Activated CD4-positive, alpha-beta memory T cell treated with anti-CD3 and anti-CD28 coated beads for 36 hours (primary cell): ENCODE results near the gene NYNRIN. TPM values are rescaled to one million over a fixed set of nuclear protein-coding genes. Genes with fewer than 3 reads are reported as not detected.

Source experiments
- CTCF ChIA-PET: fragments of 350-600 bp; sonication (Branson Sonifier 250); formaldehyde crosslinking; loops from one replicate; lab custom pipeline; 2021; ENCODE audit warnings: antibody characterized with exemption, inconsistent platforms; lab: Charles Lee
- POLR2A ChIA-PET: fragments of 350-600 bp; sonication (Branson Sonifier 250); formaldehyde crosslinking; loops from one replicate; lab custom pipeline; 2021; ENCODE audit warnings: antibody characterized with exemption; lab: Charles Lee
- DNase-seq: peaks from one replicate; pipeline ENCODE4 v3.0.0-alpha.2; 2020
- H3K27ac Mint-ChIP-seq: one replicate; pipeline ENCODE4 v1.8.0; 2021; ENCODE audit warnings: mixed read lengths
- H3K27me3 Mint-ChIP-seq: one replicate; pipeline ENCODE4 v1.8.0; 2021; ENCODE audit warnings: mixed read lengths
- H3K36me3 Mint-ChIP-seq: one replicate; pipeline ENCODE4 v1.8.0; 2021; ENCODE audit warnings: mixed read lengths
- H3K4me1 Mint-ChIP-seq: one replicate; pipeline ENCODE4 v1.8.0; 2021; ENCODE audit warnings: low read depth, mixed read lengths
- H3K4me3 Mint-ChIP-seq: one replicate; pipeline ENCODE4 v1.8.0; 2021; ENCODE audit warnings: mild to moderate bottlenecking, mixed read lengths
- H3K9me3 Mint-ChIP-seq: one replicate; pipeline ENCODE4 v1.8.0; 2021; ENCODE audit warnings: mixed read lengths
- intact Hi-C: fragments of 100-400 bp; cut with micrococcal nuclease; formaldehyde crosslinking; loops from one replicate; pipeline ENCODE4 v1.15.1; 2023
- total RNA-seq, 2 experiments: library from RNA; stranded (reverse); gene quantifications; one replicate each; pipeline ENCODE4 v1.2.3, GENCODE V29; 2021

The NYNRIN gene
- total RNA-seq, 2 experiments from 2014 or later = 0.02 to 0.22 TPM

DNA sequence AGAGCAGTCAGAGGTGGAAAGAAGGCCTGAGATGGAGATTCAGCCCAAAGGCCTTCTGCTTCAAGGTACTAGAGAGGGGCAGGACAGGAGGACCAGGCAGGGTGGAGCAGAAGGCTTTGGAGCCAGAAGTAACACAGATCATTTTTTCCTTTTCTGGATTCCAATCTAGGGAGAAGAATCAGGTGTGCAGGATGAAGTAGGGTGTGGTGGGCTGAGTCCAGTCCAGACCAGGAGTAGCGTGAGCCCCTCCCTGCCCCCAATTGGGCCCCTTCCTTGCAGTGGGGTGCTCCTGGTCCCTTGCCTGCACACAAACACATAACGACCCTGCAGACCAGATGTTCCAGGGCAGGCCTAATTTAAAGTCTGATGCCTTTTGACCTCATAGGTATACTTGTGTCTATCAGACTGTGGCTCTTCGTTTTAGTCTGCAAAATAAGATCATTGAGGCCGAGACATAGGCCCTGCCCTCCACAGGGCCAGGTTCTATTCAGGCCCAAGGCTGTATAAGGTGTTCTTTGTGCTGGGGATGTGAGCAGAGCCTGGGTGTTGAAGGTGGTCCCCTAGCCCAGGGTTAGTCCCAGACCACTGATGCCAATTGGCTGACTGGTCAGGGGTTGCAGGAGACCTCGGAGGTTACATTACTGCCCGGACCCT, 1.0 kb upstream of the NYNRIN start:
- Mint-ChIP-seq H3K4me1 (peaks cover 7% of the 10 kb centered on the region), H3K36me3 (no peaks in the 10 kb centered on the region), H3K9me3 (no peaks in the 10 kb centered on the region), H3K4me3 (no peak overlapping the region), H3K27ac (no peak overlapping the region), H3K27me3 (peaks cover 4% of the 10 kb centered on the region)
- DNase-seq = no peak
- ChIA-PET POLR2A (interaction anchor here (1.0 kb wide), 1 partner anchor 42 kb away, joined by 3 read pairs; no protein-coding TSS in a partner anchor), CTCF (no interaction called here)
- intact Hi-C loops = no loop called here

GRCh38 chr14:24398293-24398652, 530 bp upstream of the NYNRIN start:
- no peak overlapping the region for H3K4me3 Mint-ChIP-seq
- no peaks in the 10 kb centered on the region for H3K36me3 Mint-ChIP-seq
- ChIA-PET POLR2A (interaction anchor here (1.2 kb wide), 1 partner anchor 32 kb away, joined by 4 read pairs; the partner anchor contains the start of gene KHNYN), CTCF (interaction anchor here (0.9 to 1.1 kb wide), 2 partner anchors 33 to 65 kb away, joined by 3 read pairs; no protein-coding TSS in a partner anchor)
- peaks cover 7% of the 10 kb centered on the region for H3K4me1 Mint-ChIP-seq
- H3K27me3 Mint-ChIP-seq = peaks cover 9% of the 10 kb centered on the region
- H3K27ac Mint-ChIP-seq = no peak overlapping the region
- intact Hi-C loops = no loop called here
- no peak for DNase-seq
- H3K9me3 Mint-ChIP-seq = no peaks in the 10 kb centered on the region

DNA sequence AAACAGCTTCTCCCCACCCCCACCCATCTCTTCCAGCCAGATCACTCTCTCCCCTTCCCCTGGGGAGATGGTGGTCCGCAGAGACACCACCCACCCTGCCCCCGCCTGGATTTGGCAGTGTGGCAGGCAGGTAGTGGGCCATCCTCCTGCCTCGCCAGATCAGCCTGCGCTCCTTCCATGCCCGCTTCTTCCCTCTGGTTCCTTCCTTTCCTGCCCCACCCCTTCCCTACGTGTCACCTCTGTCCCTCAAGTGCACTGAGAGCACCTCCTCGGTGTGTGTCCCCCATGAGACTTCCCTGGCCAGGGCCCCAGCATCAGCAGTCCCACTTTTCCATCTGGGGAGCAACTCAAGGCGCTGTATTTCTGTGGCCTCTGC, 632 bp downstream of the NYNRIN start:
- Mint-ChIP-seq H3K4me3 (no peak overlapping the region), H3K27ac (no peak overlapping the region), H3K36me3 (no peaks in the 10 kb centered on the region), H3K4me1 (peaks cover 7% of the 10 kb centered on the region), H3K27me3 (peaks cover 12% of the 10 kb centered on the region), H3K9me3 (no peaks in the 10 kb centered on the region)
- no peak for DNase-seq
- ChIA-PET POLR2A (interaction anchor here (1.2 kb wide), 1 partner anchor 31 kb away, joined by 4 read pairs; the partner anchor contains the start of gene KHNYN), CTCF (interaction anchor here (1.1 kb wide), 1 partner anchor 66 kb away, joined by 3 read pairs; no protein-coding TSS in a partner anchor)
- intact Hi-C loops = no loop called here

GRCh38 chr14:24399999-24400718, 1.4 kb downstream of the NYNRIN start:
- ChIA-PET CTCF (interaction anchor here (1.0 to 1.2 kb wide), 2 partner anchors 25 to 67 kb away, joined by 3 to 6 read pairs; no protein-coding TSS in a partner anchor), POLR2A (no interaction called here)
- H3K4me1 Mint-ChIP-seq = peaks cover 7% of the 10 kb centered on the region
- intact Hi-C loops = no loop called here
- no peak for DNase-seq
- no peak overlapping the region for H3K27ac Mint-ChIP-seq
- H3K4me3 Mint-ChIP-seq = no peak overlapping the region
- H3K9me3 Mint-ChIP-seq = no peaks in the 10 kb centered on the region
- H3K36me3 Mint-ChIP-seq = no peaks in the 10 kb centered on the region
- H3K27me3 Mint-ChIP-seq = peaks cover 12% of the 10 kb centered on the region

GRCh38 chr14:24401810-24402702, 3.3 kb downstream of the NYNRIN start:
- POLR2A ChIA-PET = no interaction called here
- Mint-ChIP-seq H3K4me3 (no peak overlapping the region), H3K27me3 (peaks cover 14% of the 10 kb centered on the region), H3K9me3 (no peaks in the 10 kb centered on the region), H3K4me1 (peaks cover 7% of the 10 kb centered on the region), H3K27ac (no peak overlapping the region), H3K36me3 (no peaks in the 10 kb centered on the region)
- CTCF ChIA-PET = interaction anchor here (1.4 to 1.5 kb wide), 3 partner anchors 29 to 69 kb away, joined by 4 to 6 read pairs (median 4); no protein-coding TSS in a partner anchor
- no peak for DNase-seq
- intact Hi-C loops = no loop called here

GRCh38 chr14:24403294-24403998, 4.6 kb downstream of the NYNRIN start:
- intact Hi-C loops = no loop called here
- Mint-ChIP-seq H3K4me3 (no peak overlapping the region), H3K27me3 (peaks cover 14% of the 10 kb centered on the region), H3K36me3 (no peaks in the 10 kb centered on the region), H3K4me1 (peaks cover 7% of the 10 kb centered on the region), H3K27ac (no peak overlapping the region), H3K9me3 (no peaks in the 10 kb centered on the region)
- POLR2A ChIA-PET = no interaction called here
- no peak for DNase-seq
- CTCF ChIA-PET = interaction anchor here (1.1 to 1.7 kb wide), 4 partner anchors 28 to 70 kb away, joined by 3 to 6 read pairs (median 4); no protein-coding TSS in a partner anchor

- no peak for DNase-seq
- CTCF ChIA-PET = interaction anchor here (1.1 to 3.0 kb wide), 4 partner anchors 14 to 39 kb away, joined by 3 to 10 read pairs (median 4); no protein-coding TSS in a partner anchor
Measured at GRCh38 chr14:24404814-24405213, 6.0 kb downstream of the NYNRIN start.

GRCh38 chr14:24406416-24406815, 7.6 kb downstream of the NYNRIN start:
- H3K27me3 Mint-ChIP-seq = peaks cover 11% of the 10 kb centered on the region
- ChIA-PET POLR2A (no interaction called here), CTCF (interaction anchor here (1.9 to 3.0 kb wide), 3 partner anchors 25 to 73 kb away, joined by 6 to 11 read pairs (median 10); no protein-coding TSS in a partner anchor)
- no peaks in the 10 kb centered on the region for H3K4me1 Mint-ChIP-seq
- no peaks in the 10 kb centered on the region for H3K9me3 Mint-ChIP-seq
- H3K27ac Mint-ChIP-seq = no peak overlapping the region
- intact Hi-C loops = no loop called here
- DNase-seq = no peak
- H3K4me3 Mint-ChIP-seq = no peak overlapping the region
- H3K36me3 Mint-ChIP-seq = no peaks in the 10 kb centered on the region

More at GRCh38 chr14:24404814-24405213, 6.0 kb downstream of the NYNRIN start:
- H3K4me3 Mint-ChIP-seq = no peak overlapping the region
- POLR2A ChIA-PET = no interaction called here
- no peaks in the 10 kb centered on the region for H3K4me1 Mint-ChIP-seq
- H3K36me3 Mint-ChIP-seq = no peaks in the 10 kb centered on the region
- intact Hi-C loops = no loop called here
- H3K27ac Mint-ChIP-seq = no peak overlapping the region
- H3K9me3 Mint-ChIP-seq = no peaks in the 10 kb centered on the region
- peaks cover 10% of the 10 kb centered on the region for H3K27me3 Mint-ChIP-seq

GRCh38 chr14:24407608-24408325, 9.0 kb downstream of the NYNRIN start:
- no peak for DNase-seq
- ChIA-PET POLR2A (no interaction called here), CTCF (interaction anchor here (1.9 to 3.0 kb wide), 3 partner anchors 23 to 74 kb away, joined by 6 to 11 read pairs (median 10); no protein-coding TSS in a partner anchor)
- Mint-ChIP-seq H3K36me3 (no peaks in the 10 kb centered on the region), H3K4me3 (no peak overlapping the region), H3K4me1 (no peaks in the 10 kb centered on the region), H3K27me3 (peaks cover 11% of the 10 kb centered on the region), H3K27ac (no peak overlapping the region), H3K9me3 (no peaks in the 10 kb centered on the region)
- intact Hi-C loops = no loop called here

- Mint-ChIP-seq H3K27me3 (peaks cover 3% of the 10 kb centered on the region), H3K4me1 (no peaks in the 10 kb centered on the region), H3K27ac (no peak overlapping the region), H3K9me3 (no peaks in the 10 kb centered on the region), H3K36me3 (no peaks in the 10 kb centered on the region), H3K4me3 (no peak overlapping the region)
- no peak for DNase-seq
- ChIA-PET POLR2A (interaction anchor here (0.5 kb wide), 1 partner anchor 72 kb away, joined by 3 read pairs; no protein-coding TSS in a partner anchor), CTCF (interaction anchor here (0.7 to 3.9 kb wide), 8 partner anchors 13 to 101 kb away, joined by 3 to 27 read pairs (median 4); partner anchors contain the start of genes CIDEB and RIPK3)
- intact Hi-C loops = no loop called here
Measured at GRCh38 chr14:24408764-24409163, 10.0 kb downstream of the NYNRIN start.
